Measurements from ENCODE around the gene S100A12. TPM values are rescaled to one million over a fixed set of nuclear protein-coding genes. Genes with fewer than 3 reads are reported as not detected.

S100A12 gene
- total RNA-seq, 1 donor from 2014 or later: 22.8 TPM

GRCh38 chr1:153360592-153361479 lies 14.6 kb downstream of the S100A12 start:
- Histone ChIP-seq H3K4me3 (no peak overlapping the region), H3K27ac (no peak overlapping the region)

GRCh38 chr1:153360190-153360589 lies 15.2 kb downstream of the S100A12 start:
- ATAC-seq (no peak), DNase-seq (no peak)
- intact Hi-C loops (cut with DNase I): no loop called here
- H3K36me3 ChIP-seq: no peaks in the 10 kb centered on the region
- H3K4me3 ChIP-seq: no peak overlapping the region
- H3K27ac ChIP-seq: no peak overlapping the region
- H3K27me3 ChIP-seq: no peaks in the 10 kb centered on the region
- no peak for TF ChIP-seq CTCF (IDR thresholded peaks at IDR 0.05)
- peaks cover 17% of the 10 kb centered on the region for H3K4me1 ChIP-seq
- H3K9me3 ChIP-seq: no peaks in the 10 kb centered on the region

More at GRCh38 chr1:153360592-153361479, 14.6 kb downstream of the S100A12 start:
- Histone ChIP-seq H3K4me1 (peaks cover 17% of the 10 kb centered on the region), H3K36me3 (no peaks in the 10 kb centered on the region), H3K9me3 (no peaks in the 10 kb centered on the region), H3K27me3 (no peaks in the 10 kb centered on the region)
- TF ChIP-seq CTCF (IDR thresholded peaks at IDR 0.05): no peak
- intact Hi-C loops (cut with DNase I): no loop called here
- DNase-seq (no peak), ATAC-seq (no peak)

GRCh38 chr1:153359241-153359640 lies 16.2 kb downstream of the S100A12 start:
- H3K36me3 ChIP-seq: no peaks in the 10 kb centered on the region
- DNase-seq: no peak
- intact Hi-C loops (cut with DNase I): no loop called here
- H3K4me1 ChIP-seq: peaks cover 17% of the 10 kb centered on the region
- no peaks in the 10 kb centered on the region for H3K9me3 ChIP-seq
- no peaks in the 10 kb centered on the region for H3K27me3 ChIP-seq
- no peak for ATAC-seq
- peak overlapping the region; percentile 40 for H3K4me3 ChIP-seq
- H3K27ac ChIP-seq: peak overlapping the region; percentile 84
- TF ChIP-seq CTCF (IDR thresholded peaks at IDR 0.05): no peak

GRCh38 chr1:153358691-153358975 lies 16.8 kb downstream of the S100A12 start:
- Histone ChIP-seq H3K4me3 (peak overlapping the region; percentile 40), H3K36me3 (no peaks in the 10 kb centered on the region), H3K27me3 (no peaks in the 10 kb centered on the region), H3K4me1 (peaks cover 17% of the 10 kb centered on the region), H3K27ac (peak overlapping the region; percentile 84), H3K9me3 (no peaks in the 10 kb centered on the region)
- DNase-seq: no peak
- ATAC-seq: no peak
- no peak for TF ChIP-seq CTCF (IDR thresholded peaks at IDR 0.05)
- intact Hi-C loops (cut with DNase I): no loop called here

GRCh38 chr1:153357853-153358690 lies 17.3 kb downstream of the S100A12 start, which contains the start of gene S100A9:
TSS of gene S100A9 (plus strand) at chr1:153357854. CDS start at chr1:153358284, 430 bp downstream.
- H3K36me3 ChIP-seq: no peaks in the 10 kb centered on the region
- intact Hi-C loops (cut with DNase I): no loop called here
- peaks cover 17% of the 10 kb centered on the region for H3K4me1 ChIP-seq
- H3K9me3 ChIP-seq: no peaks in the 10 kb centered on the region
- peak; percentile 1 for ATAC-seq
- H3K4me3 ChIP-seq: peak within 1 kb of the TSS; percentile 40
- no peaks in the 10 kb centered on the region for H3K27me3 ChIP-seq
- H3K27ac ChIP-seq: peak within 1 kb of the TSS; percentile 84
- DNase-seq: no peak
- no peak for TF ChIP-seq CTCF (IDR thresholded peaks at IDR 0.05)

All from upper lobe of right lung (tissue), 1 donor.